HL-60 (cell line): Measurements from ENCODE around the gene DOCK2.

Source experiments
- DNase-seq, 2 experiments: peaks; one replicate each; pipeline ENCODE4 v3.0.0-alpha.2; 2010 to 2020; ENCODE audit warnings: low read depth in 1 of 2, low spot score in 1 of 2
- H3K27ac ChIP-seq: fragments of 250-450 bp; sonication (Bioruptor Pico); replicated peaks from 2 replicates; pipeline ENCODE4 v1.5.1; 2020; ENCODE audit warnings: mild to moderate bottlenecking, moderate library complexity
- H3K27me3 ChIP-seq: fragments of 250-450 bp; sonication (Bioruptor Pico); 2 replicates; pipeline ENCODE4 v1.5.1; 2021; ENCODE audit warnings: mild to moderate bottlenecking, moderate library complexity; ENCODE audit not compliant: insufficient read depth, poor library complexity, severe bottlenecking
- H3K4me3 ChIP-seq: replicated peaks from 2 replicates; pipeline ENCODE4 v1.5.1; 2011; ENCODE audit warnings: mild to moderate bottlenecking, control low read depth, low read length; ENCODE audit not compliant: insufficient read depth
- GABPA ChIP-seq: IDR thresholded peaks from 2 replicates; pipeline ENCODE4 v1.6.1; 2012; ENCODE audit warnings: low read depth
- POLR2AphosphoS5 ChIP-seq: IDR thresholded peaks from 2 replicates; pipeline ENCODE4 v1.6.1; 2012; ENCODE audit warnings: low read depth
- SPI1 ChIP-seq: IDR thresholded peaks from 2 replicates; pipeline ENCODE4 v1.6.1; 2012; ENCODE audit warnings: low read depth, mild to moderate bottlenecking, borderline replicate concordance
- long read RNA-seq: library from polyadenylated mRNA; unstranded; transcript quantifications from one replicate; pipeline ENCODE4 v2.0.0, GENCODE V29; 2020
- TF ChIP-seq, protein P1 (sequence below): IDR thresholded peaks from one replicate; pipeline ENCODE4 v1.5.1; 2011; ENCODE audit warnings: low read length, control low read depth, inconsistent platforms; ENCODE audit not compliant: insufficient read depth
- TF ChIP-seq, protein P2 (sequence below): IDR thresholded peaks from 2 replicates; pipeline ENCODE4 v1.6.1; 2012; ENCODE audit warnings: low read depth; ENCODE audit not compliant: insufficient replicate concordance

Gene DOCK2
- long read RNA-seq, full-length matches to known transcripts: 100 of 221 reads
- long read RNA-seq, partial matches to known transcripts: 66 of 221 reads
- long read RNA-seq, other reads (novel, unspliced or antisense): 55 of 221 reads

DNA sequence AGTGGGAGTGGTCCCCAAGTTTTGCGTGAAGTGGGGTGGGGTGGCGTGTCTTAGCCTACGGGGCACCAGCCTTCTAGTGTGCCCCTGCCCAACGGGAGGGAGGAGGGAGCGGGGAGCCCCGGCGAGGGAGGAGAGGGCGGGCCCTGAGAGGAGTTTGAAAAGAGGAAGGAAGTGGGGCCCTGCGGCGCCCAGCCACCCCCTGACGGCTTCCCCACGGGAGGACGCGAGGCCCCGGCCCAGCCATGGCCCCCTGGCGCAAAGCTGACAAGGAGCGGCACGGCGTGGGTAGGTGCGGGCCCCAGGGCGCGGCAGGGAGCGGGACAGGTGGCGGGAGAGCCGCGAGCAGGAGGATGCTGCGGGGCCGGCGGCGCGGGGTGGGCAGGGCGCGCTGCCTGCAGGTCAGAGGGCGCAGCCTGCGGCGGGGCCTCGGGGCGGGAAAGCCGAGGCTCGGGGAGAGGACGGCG lies at the start of gene DOCK2:
Gene DOCK2 (plus strand): TSS at position 191 of the 464 bp plus-strand sequence. CDS start 52 bp downstream, at position 243.
- peak within 1 kb of the TSS; percentile 71 for H3K4me3 ChIP-seq
- no peaks in the 10 kb centered on the region for H3K27me3 ChIP-seq

DNA sequence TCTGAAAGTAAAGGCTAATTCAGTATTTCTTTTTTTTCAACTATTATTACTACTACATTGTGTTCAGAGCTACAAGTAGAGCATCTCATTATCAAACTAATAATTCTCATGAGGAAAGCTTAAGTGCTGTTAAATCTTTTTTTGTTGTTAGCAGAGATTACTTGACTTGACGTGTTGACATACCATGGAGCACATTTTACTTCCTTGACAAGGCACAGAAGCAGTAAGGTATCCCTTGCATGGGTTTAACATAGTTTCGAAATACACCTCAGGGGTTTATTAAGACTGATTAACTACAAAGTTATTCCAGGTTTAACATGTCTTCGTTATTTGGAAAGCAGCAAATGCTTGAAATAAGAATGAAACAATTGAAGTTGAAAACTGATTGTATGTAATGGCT lies 46.5 kb upstream of the DOCK2 start:
- TF ChIP-seq, protein P1, sequence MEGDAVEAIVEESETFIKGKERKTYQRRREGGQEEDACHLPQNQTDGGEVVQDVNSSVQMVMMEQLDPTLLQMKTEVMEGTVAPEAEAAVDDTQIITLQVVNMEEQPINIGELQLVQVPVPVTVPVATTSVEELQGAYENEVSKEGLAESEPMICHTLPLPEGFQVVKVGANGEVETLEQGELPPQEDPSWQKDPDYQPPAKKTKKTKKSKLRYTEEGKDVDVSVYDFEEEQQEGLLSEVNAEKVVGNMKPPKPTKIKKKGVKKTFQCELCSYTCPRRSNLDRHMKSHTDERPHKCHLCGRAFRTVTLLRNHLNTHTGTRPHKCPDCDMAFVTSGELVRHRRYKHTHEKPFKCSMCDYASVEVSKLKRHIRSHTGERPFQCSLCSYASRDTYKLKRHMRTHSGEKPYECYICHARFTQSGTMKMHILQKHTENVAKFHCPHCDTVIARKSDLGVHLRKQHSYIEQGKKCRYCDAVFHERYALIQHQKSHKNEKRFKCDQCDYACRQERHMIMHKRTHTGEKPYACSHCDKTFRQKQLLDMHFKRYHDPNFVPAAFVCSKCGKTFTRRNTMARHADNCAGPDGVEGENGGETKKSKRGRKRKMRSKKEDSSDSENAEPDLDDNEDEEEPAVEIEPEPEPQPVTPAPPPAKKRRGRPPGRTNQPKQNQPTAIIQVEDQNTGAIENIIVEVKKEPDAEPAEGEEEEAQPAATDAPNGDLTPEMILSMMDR: no peak
- TF ChIP-seq, protein P2, sequence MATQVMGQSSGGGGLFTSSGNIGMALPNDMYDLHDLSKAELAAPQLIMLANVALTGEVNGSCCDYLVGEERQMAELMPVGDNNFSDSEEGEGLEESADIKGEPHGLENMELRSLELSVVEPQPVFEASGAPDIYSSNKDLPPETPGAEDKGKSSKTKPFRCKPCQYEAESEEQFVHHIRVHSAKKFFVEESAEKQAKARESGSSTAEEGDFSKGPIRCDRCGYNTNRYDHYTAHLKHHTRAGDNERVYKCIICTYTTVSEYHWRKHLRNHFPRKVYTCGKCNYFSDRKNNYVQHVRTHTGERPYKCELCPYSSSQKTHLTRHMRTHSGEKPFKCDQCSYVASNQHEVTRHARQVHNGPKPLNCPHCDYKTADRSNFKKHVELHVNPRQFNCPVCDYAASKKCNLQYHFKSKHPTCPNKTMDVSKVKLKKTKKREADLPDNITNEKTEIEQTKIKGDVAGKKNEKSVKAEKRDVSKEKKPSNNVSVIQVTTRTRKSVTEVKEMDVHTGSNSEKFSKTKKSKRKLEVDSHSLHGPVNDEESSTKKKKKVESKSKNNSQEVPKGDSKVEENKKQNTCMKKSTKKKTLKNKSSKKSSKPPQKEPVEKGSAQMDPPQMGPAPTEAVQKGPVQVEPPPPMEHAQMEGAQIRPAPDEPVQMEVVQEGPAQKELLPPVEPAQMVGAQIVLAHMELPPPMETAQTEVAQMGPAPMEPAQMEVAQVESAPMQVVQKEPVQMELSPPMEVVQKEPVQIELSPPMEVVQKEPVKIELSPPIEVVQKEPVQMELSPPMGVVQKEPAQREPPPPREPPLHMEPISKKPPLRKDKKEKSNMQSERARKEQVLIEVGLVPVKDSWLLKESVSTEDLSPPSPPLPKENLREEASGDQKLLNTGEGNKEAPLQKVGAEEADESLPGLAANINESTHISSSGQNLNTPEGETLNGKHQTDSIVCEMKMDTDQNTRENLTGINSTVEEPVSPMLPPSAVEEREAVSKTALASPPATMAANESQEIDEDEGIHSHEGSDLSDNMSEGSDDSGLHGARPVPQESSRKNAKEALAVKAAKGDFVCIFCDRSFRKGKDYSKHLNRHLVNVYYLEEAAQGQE: no peak
- no peak for TF ChIP-seq POLR2AphosphoS5
- no peak for TF ChIP-seq SPI1
- no peak for TF ChIP-seq GABPA
- no peak overlapping the region for H3K4me3 ChIP-seq
- DNase-seq: no peak
- H3K27ac ChIP-seq: no peak overlapping the region
- H3K27me3 ChIP-seq: no peaks in the 10 kb centered on the region

More for the DNA sequence above, at the start of gene DOCK2:
- TF ChIP-seq, protein P2: no peak
- TF ChIP-seq, protein P1: no peak
- TF ChIP-seq POLR2AphosphoS5 (peak; percentile 81), SPI1 (peak; percentile 89), GABPA (no peak)
- DNase-seq: peak; percentile 49 to 92
- H3K27ac ChIP-seq: peak within 1 kb of the TSS; percentile 98

DNA sequence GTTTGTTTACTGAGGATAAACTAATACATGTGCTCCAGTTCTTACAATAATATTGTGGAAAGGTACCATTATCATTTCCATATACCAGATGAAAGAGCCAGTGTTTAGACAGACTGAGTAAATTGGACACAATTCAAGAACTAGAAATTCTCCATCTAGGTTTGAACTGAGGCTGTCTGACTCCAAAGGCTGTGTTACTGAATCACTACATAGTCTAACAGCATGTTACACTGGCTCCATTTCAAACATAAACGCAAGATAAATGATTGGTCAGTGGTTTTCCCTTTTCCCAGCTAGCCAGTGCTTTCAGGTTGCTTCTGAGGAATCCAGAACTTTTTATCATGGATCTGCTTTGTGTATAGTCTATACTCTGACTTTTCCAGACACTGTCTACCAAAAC lies 45.4 kb upstream of the DOCK2 start:
- no peaks in the 10 kb centered on the region for H3K27me3 ChIP-seq
- no peak for DNase-seq
- H3K4me3 ChIP-seq: no peak overlapping the region
- TF ChIP-seq, protein P1: no peak
- TF ChIP-seq SPI1: no peak
- no peak for TF ChIP-seq GABPA
- TF ChIP-seq, protein P2: no peak
- TF ChIP-seq POLR2AphosphoS5: no peak
- no peak overlapping the region for H3K27ac ChIP-seq
